Measurements from ENCODE around the gene GGPS1.

DNA sequence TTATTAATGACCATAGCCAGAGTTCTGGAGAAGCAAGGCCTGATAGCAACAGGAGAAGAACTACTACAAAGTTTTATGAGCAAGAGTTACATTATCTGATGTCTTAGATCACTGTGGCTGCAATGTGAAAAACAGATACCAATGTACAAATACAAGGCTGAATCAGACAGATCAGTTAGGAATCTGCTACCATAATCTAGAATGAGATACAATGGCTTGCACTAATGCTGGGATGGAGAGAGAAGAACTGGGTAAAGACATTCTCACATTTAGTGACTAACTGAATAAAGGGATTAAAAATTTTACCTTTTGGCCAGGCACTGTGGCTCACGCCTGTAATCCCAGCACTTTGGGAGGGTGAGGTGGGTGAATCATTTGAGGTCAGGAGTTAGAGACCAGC lies 41.7 kb upstream of the GGPS1 start:
- TF ChIP-seq CSRNP3 (CRISPR knock-in tag; IDR thresholded peaks at IDR 0.05): no peak
- no peak for TF ChIP-seq ZC3H10 (CRISPR knock-in tag; IDR thresholded peaks at IDR 0.05)
- no peak for TF ChIP-seq ARNTL (CRISPR knock-in tag; IDR thresholded peaks at IDR 0.05; ENCODE audit: borderline replicate concordance, low read depth)
- TF ChIP-seq, protein P1, sequence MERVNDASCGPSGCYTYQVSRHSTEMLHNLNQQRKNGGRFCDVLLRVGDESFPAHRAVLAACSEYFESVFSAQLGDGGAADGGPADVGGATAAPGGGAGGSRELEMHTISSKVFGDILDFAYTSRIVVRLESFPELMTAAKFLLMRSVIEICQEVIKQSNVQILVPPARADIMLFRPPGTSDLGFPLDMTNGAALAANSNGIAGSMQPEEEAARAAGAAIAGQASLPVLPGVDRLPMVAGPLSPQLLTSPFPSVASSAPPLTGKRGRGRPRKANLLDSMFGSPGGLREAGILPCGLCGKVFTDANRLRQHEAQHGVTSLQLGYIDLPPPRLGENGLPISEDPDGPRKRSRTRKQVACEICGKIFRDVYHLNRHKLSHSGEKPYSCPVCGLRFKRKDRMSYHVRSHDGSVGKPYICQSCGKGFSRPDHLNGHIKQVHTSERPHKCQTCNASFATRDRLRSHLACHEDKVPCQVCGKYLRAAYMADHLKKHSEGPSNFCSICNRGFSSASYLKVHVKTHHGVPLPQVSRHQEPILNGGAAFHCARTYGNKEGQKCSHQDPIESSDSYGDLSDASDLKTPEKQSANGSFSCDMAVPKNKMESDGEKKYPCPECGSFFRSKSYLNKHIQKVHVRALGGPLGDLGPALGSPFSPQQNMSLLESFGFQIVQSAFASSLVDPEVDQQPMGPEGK (CRISPR knock-in tag; IDR thresholded peaks at IDR 0.05; ENCODE audit: borderline replicate concordance): no peak
- TF ChIP-seq POU6F1 (CRISPR knock-in tag; IDR thresholded peaks at IDR 0.05; ENCODE audit: borderline replicate concordance, low read depth): no peak
- no peak for TF ChIP-seq ZNF8 (CRISPR knock-in tag; IDR thresholded peaks at IDR 0.05)
- TF ChIP-seq TOX (CRISPR knock-in tag; IDR thresholded peaks at IDR 0.05; ENCODE audit: borderline replicate concordance): no peak
- no peak for TF ChIP-seq CREB5 (CRISPR knock-in tag; IDR thresholded peaks at IDR 0.05; ENCODE audit: low read depth)
